ENCODE data around the gene SORCS3.

Gene SORCS3

DNA sequence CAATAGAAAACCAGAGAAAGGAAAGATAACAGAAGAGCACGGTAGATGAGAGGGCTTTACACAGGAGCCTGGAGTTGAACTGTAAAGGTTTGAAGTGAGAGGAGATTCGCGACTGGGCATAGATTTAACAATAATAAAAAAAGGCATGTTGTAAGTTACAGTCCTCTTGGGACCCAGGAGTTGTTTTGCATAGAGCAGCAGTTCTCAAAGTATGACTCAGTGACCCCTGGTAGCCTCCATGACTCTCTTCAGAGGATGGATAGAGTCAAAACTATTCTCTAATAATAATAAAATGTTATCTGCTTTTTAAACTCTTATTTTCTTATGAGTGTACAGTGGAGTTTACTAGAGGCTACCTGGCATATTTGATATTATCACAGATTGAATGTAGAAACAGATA, 262.3 kb downstream of the SORCS3 start:
- no peaks in the 10 kb centered on the region for H3K79me1 ChIP-seq (ENCODE audit: low read length)
- H2BK120ac ChIP-seq (ENCODE audit: low read depth, low read length), result no peak overlapping the region
- H3K23ac ChIP-seq (ENCODE audit: low read length), result no peak overlapping the region
- no peak overlapping the region for H3K9ac ChIP-seq (ENCODE audit: low read length)
- no peaks in the 10 kb centered on the region for H3K79me2 ChIP-seq (ENCODE audit: control insufficient read depth, insufficient read depth, low read length)
- no peak for DNase-seq
- H2BK15ac ChIP-seq (replicated peaks; ENCODE audit: low read depth), result no peak overlapping the region
- no peaks in the 10 kb centered on the region for H3K4me1 ChIP-seq (ENCODE audit: control insufficient read depth, low read depth, low read length)
- no peak overlapping the region for H3K4ac ChIP-seq (ENCODE audit: low read depth, low read length)
- no peak overlapping the region for H4K5ac ChIP-seq (ENCODE audit: low read length)
- no peak overlapping the region for H3K56ac ChIP-seq (ENCODE audit: low read length)
- no peak overlapping the region for H3K18ac ChIP-seq (ENCODE audit: low read length)
- no peak overlapping the region for H2AK5ac ChIP-seq (ENCODE audit: low read length)
- no peak overlapping the region for H4K8ac ChIP-seq (ENCODE audit: low read depth, low read length)
- WGBS (ENCODE audit: extremely low coverage, insufficient coverage, low lambda C conversion rate), result no CpG with 5 or more reads among the region's 3 CpGs
- no peak overlapping the region for H3K27ac ChIP-seq (ENCODE audit: low read depth, low read length)
- H3K27me3 ChIP-seq (ENCODE audit: insufficient read depth, low read length, poor library complexity), result no peaks in the 10 kb centered on the region
- H3K36me3 ChIP-seq (ENCODE audit: control insufficient read depth, insufficient read depth, low read length), result no peaks in the 10 kb centered on the region
- H3K4me3 ChIP-seq (ENCODE audit: low read length), result no peak overlapping the region
- H2BK5ac ChIP-seq (ENCODE audit: low read length), result no peak overlapping the region
- H3K4me2 ChIP-seq (ENCODE audit: low read length), result no peak overlapping the region

DNA sequence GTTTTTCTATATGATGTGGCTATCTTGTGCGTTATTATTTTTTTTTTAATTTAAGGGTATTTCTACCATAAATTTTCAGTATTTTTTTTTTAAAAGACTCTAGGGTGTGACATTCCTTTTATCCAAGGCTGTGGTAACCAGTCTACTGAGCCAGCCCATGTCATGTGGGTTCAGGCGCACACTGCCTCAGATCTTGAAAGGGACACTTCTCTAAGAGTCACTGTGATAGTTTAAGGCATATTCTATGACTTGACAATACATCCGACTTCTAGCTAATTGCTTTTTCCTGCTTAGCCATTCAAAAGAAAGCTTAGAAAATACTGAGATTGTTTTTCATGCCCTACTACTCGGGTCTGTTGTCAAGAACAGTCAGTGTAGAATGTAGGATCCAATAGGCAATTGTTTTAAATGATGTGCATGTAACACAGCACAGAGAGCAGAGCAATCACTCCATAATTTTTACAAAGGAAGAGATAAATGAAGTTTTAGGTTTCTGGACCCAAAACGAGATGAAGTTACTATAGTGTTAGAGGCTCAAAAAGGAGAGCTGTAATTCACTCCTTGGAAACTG, 263.7 kb downstream of the SORCS3 start:
- Histone ChIP-seq H2BK120ac (ENCODE audit: low read depth, low read length) (no peak overlapping the region), H3K23ac (ENCODE audit: low read length) (no peak overlapping the region), H2BK15ac (replicated peaks; ENCODE audit: low read depth) (no peak overlapping the region), H3K4ac (ENCODE audit: low read depth, low read length) (no peak overlapping the region), H3K36me3 (ENCODE audit: control insufficient read depth, insufficient read depth, low read length) (no peaks in the 10 kb centered on the region), H3K18ac (ENCODE audit: low read length) (no peak overlapping the region), H3K4me2 (ENCODE audit: low read length) (no peak overlapping the region), H3K4me3 (ENCODE audit: low read length) (no peak overlapping the region), H4K8ac (ENCODE audit: low read depth, low read length) (no peak overlapping the region), H3K79me1 (ENCODE audit: low read length) (no peaks in the 10 kb centered on the region), H3K56ac (ENCODE audit: low read length) (no peak overlapping the region), H4K5ac (ENCODE audit: low read length) (no peak overlapping the region), H3K9ac (ENCODE audit: low read length) (no peak overlapping the region), H3K27ac (ENCODE audit: low read depth, low read length) (no peak overlapping the region), H2BK5ac (ENCODE audit: low read length) (no peak overlapping the region), H3K27me3 (ENCODE audit: insufficient read depth, low read length, poor library complexity) (no peaks in the 10 kb centered on the region), H2AK5ac (ENCODE audit: low read length) (no peak overlapping the region), H3K4me1 (ENCODE audit: control insufficient read depth, low read depth, low read length) (no peaks in the 10 kb centered on the region), H3K79me2 (ENCODE audit: control insufficient read depth, insufficient read depth, low read length) (no peaks in the 10 kb centered on the region)
- WGBS (ENCODE audit: extremely low coverage, insufficient coverage, low lambda C conversion rate), result no CpG with 5 or more reads among the region's 5 CpGs
- DNase-seq, result no peak

DNA sequence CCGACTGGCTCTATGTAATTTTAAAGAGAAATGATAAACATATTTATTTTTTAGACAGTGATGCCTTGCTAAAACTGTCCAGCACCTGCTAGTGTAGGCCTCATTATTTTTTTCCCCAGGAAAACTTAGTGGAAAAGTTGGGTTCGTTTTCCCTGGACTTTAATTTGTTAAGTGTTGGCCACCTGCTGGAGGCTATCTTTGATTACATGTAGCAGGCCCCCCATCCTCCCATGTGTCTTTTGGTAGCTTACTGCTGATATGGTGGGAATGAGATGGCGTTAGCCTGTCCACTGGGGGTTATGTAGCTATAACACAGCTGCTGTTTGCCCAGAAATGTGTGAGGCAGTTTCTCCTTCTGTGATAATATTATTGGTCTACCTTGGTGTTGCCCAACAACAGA, 265.0 kb downstream of the SORCS3 start:
- Histone ChIP-seq H3K4ac (ENCODE audit: low read depth, low read length) (no peak overlapping the region), H3K9ac (ENCODE audit: low read length) (no peak overlapping the region), H3K18ac (ENCODE audit: low read length) (no peak overlapping the region), H3K56ac (ENCODE audit: low read length) (no peak overlapping the region), H3K4me1 (ENCODE audit: control insufficient read depth, low read depth, low read length) (no peaks in the 10 kb centered on the region), H2BK120ac (ENCODE audit: low read depth, low read length) (no peak overlapping the region), H4K5ac (ENCODE audit: low read length) (no peak overlapping the region), H3K79me2 (ENCODE audit: control insufficient read depth, insufficient read depth, low read length) (no peaks in the 10 kb centered on the region), H3K27me3 (ENCODE audit: insufficient read depth, low read length, poor library complexity) (no peaks in the 10 kb centered on the region), H3K23ac (ENCODE audit: low read length) (no peak overlapping the region), H2AK5ac (ENCODE audit: low read length) (no peak overlapping the region), H2BK15ac (replicated peaks; ENCODE audit: low read depth) (no peak overlapping the region), H3K4me3 (ENCODE audit: low read length) (no peak overlapping the region), H3K36me3 (ENCODE audit: control insufficient read depth, insufficient read depth, low read length) (no peaks in the 10 kb centered on the region), H2BK5ac (ENCODE audit: low read length) (no peak overlapping the region), H4K8ac (ENCODE audit: low read depth, low read length) (no peak overlapping the region), H3K79me1 (ENCODE audit: low read length) (no peaks in the 10 kb centered on the region), H3K27ac (ENCODE audit: low read depth, low read length) (no peak overlapping the region), H3K4me2 (ENCODE audit: low read length) (no peak overlapping the region)
- WGBS (ENCODE audit: extremely low coverage, insufficient coverage, low lambda C conversion rate), result no CpG with 5 or more reads among the region's 3 CpGs
- DNase-seq, result peak; percentile 39

DNA sequence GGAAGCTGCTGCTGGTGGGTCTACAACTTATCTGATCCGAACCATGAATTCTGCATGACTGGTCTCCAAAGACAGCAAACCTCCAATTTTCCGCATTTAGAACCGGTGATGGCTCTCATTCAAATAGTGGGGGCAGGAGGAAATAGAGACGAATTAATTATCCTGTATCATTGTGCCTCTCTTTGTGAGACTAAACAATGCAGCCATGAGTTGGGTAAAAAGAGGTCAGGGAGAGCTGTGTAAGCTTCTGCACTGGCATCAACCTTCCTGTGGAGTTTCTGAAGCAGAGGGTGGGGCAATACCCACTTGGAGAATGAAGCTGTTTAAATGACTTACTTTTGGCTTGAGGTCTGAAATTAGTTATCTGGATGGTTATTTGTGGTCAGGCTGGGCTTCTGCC, 266.4 kb downstream of the SORCS3 start:
- H3K4me2 ChIP-seq (ENCODE audit: low read length), result no peak overlapping the region
- H3K23ac ChIP-seq (ENCODE audit: low read length), result no peak overlapping the region
- no peak overlapping the region for H3K27ac ChIP-seq (ENCODE audit: low read depth, low read length)
- WGBS (ENCODE audit: extremely low coverage, insufficient coverage, low lambda C conversion rate), result no CpG with 5 or more reads among the region's 4 CpGs
- H3K9ac ChIP-seq (ENCODE audit: low read length), result no peak overlapping the region
- no peaks in the 10 kb centered on the region for H3K4me1 ChIP-seq (ENCODE audit: control insufficient read depth, low read depth, low read length)
- H3K4me3 ChIP-seq (ENCODE audit: low read length), result no peak overlapping the region
- no peak overlapping the region for H3K56ac ChIP-seq (ENCODE audit: low read length)
- no peaks in the 10 kb centered on the region for H3K36me3 ChIP-seq (ENCODE audit: control insufficient read depth, insufficient read depth, low read length)
- H2BK120ac ChIP-seq (ENCODE audit: low read depth, low read length), result no peak overlapping the region
- no peaks in the 10 kb centered on the region for H3K79me1 ChIP-seq (ENCODE audit: low read length)
- DNase-seq, result no peak
- H2AK5ac ChIP-seq (ENCODE audit: low read length), result no peak overlapping the region
- no peak overlapping the region for H4K5ac ChIP-seq (ENCODE audit: low read length)
- no peaks in the 10 kb centered on the region for H3K27me3 ChIP-seq (ENCODE audit: insufficient read depth, low read length, poor library complexity)
- no peak overlapping the region for H4K8ac ChIP-seq (ENCODE audit: low read depth, low read length)
- H3K4ac ChIP-seq (ENCODE audit: low read depth, low read length), result no peak overlapping the region
- H2BK5ac ChIP-seq (ENCODE audit: low read length), result no peak overlapping the region
- H3K79me2 ChIP-seq (ENCODE audit: control insufficient read depth, insufficient read depth, low read length), result no peaks in the 10 kb centered on the region
- no peak overlapping the region for H3K18ac ChIP-seq (ENCODE audit: low read length)
- H2BK15ac ChIP-seq (replicated peaks; ENCODE audit: low read depth), result no peak overlapping the region

DNA sequence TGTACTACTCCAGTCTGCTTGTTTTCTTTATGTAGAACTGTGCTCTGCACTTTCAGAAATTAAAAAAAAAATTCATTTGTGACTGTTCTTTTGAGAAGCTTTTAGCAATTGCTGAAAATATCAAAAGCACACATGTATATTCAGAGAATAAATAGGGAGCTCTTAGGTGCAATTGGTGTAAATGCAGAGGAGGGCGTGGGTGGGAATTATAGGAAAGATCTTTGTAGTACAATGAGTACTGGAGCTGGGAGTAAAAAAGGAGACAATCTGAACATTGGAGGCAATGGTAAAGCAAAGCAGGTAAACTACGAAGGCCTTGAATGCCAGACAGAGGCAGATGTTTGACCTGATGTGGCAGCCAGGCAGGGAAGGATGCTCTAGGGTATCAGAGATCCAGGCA, 267.5 kb downstream of the SORCS3 start:
- no peak overlapping the region for H4K5ac ChIP-seq (ENCODE audit: low read length)
- H3K4me1 ChIP-seq (ENCODE audit: control insufficient read depth, low read depth, low read length), result no peaks in the 10 kb centered on the region
- no peak overlapping the region for H4K8ac ChIP-seq (ENCODE audit: low read depth, low read length)
- no CpG with 5 or more reads among the region's 2 CpGs for WGBS (ENCODE audit: extremely low coverage, insufficient coverage, low lambda C conversion rate)
- H3K79me2 ChIP-seq (ENCODE audit: control insufficient read depth, insufficient read depth, low read length), result no peaks in the 10 kb centered on the region
- no peak overlapping the region for H3K9ac ChIP-seq (ENCODE audit: low read length)
- H3K27ac ChIP-seq (ENCODE audit: low read depth, low read length), result no peak overlapping the region
- no peaks in the 10 kb centered on the region for H3K79me1 ChIP-seq (ENCODE audit: low read length)
- H3K18ac ChIP-seq (ENCODE audit: low read length), result no peak overlapping the region
- no peak overlapping the region for H3K4me2 ChIP-seq (ENCODE audit: low read length)
- H2BK15ac ChIP-seq (replicated peaks; ENCODE audit: low read depth), result no peak overlapping the region
- H2BK5ac ChIP-seq (ENCODE audit: low read length), result no peak overlapping the region
- H2BK120ac ChIP-seq (ENCODE audit: low read depth, low read length), result no peak overlapping the region
- H3K27me3 ChIP-seq (ENCODE audit: insufficient read depth, low read length, poor library complexity), result no peaks in the 10 kb centered on the region
- H3K4ac ChIP-seq (ENCODE audit: low read depth, low read length), result no peak overlapping the region
- no peak overlapping the region for H2AK5ac ChIP-seq (ENCODE audit: low read length)
- H3K4me3 ChIP-seq (ENCODE audit: low read length), result no peak overlapping the region
- H3K23ac ChIP-seq (ENCODE audit: low read length), result no peak overlapping the region
- H3K56ac ChIP-seq (ENCODE audit: low read length), result no peak overlapping the region
- DNase-seq, result no peak
- no peaks in the 10 kb centered on the region for H3K36me3 ChIP-seq (ENCODE audit: control insufficient read depth, insufficient read depth, low read length)

DNA sequence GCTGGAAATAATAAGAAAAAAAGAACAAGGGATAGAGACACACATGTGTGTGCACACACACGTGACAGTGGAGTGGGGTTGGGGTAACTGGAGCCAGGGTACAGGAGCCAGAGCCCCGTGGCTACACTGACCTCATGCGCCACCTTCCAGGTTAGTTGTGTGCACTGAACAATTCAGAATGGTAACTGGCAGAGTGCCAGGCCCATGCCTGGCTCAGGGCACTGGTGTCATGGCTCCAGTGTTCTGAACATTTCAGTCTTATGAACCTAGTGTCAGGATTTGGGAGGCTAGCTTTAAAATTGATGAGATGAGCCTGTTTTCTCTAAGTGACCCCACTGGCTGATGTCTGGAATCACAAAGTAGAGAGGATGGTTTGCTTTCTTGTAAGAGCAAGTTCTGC, 269.6 kb downstream of the SORCS3 start:
- no CpG with 5 or more reads among the region's 3 CpGs for WGBS (ENCODE audit: extremely low coverage, insufficient coverage, low lambda C conversion rate)
- Histone ChIP-seq H3K9ac (ENCODE audit: low read length) (no peak overlapping the region), H2BK120ac (ENCODE audit: low read depth, low read length) (no peak overlapping the region), H3K36me3 (ENCODE audit: control insufficient read depth, insufficient read depth, low read length) (no peaks in the 10 kb centered on the region), H3K4me1 (ENCODE audit: control insufficient read depth, low read depth, low read length) (no peaks in the 10 kb centered on the region), H3K79me2 (ENCODE audit: control insufficient read depth, insufficient read depth, low read length) (no peaks in the 10 kb centered on the region), H3K27me3 (ENCODE audit: insufficient read depth, low read length, poor library complexity) (no peaks in the 10 kb centered on the region), H2BK5ac (ENCODE audit: low read length) (no peak overlapping the region), H3K4me3 (ENCODE audit: low read length) (no peak overlapping the region), H3K18ac (ENCODE audit: low read length) (no peak overlapping the region), H3K27ac (ENCODE audit: low read depth, low read length) (no peak overlapping the region), H2BK15ac (replicated peaks; ENCODE audit: low read depth) (no peak overlapping the region), H3K4me2 (ENCODE audit: low read length) (no peak overlapping the region), H2AK5ac (ENCODE audit: low read length) (no peak overlapping the region), H3K79me1 (ENCODE audit: low read length) (no peaks in the 10 kb centered on the region), H4K5ac (ENCODE audit: low read length) (no peak overlapping the region), H4K8ac (ENCODE audit: low read depth, low read length) (no peak overlapping the region), H3K23ac (ENCODE audit: low read length) (no peak overlapping the region), H3K56ac (ENCODE audit: low read length) (no peak overlapping the region), H3K4ac (ENCODE audit: low read depth, low read length) (no peak overlapping the region)
- DNase-seq, result no peak

Measured in mesendoderm (in vitro differentiated cells).